Stromal cell of bone marrow (primary cell): ENCODE results near the gene TCP11.
"Not testable (repeated sequence)": the region's sequence is repeated elsewhere in the genome, so short reads cannot be mapped to it uniquely, and the experiment has no call there.

Source experiments
- DNase-seq: peaks from one replicate; pipeline ENCODE4 v3.0.0-alpha.2; 2012; ENCODE audit warnings: low read depth

Gene TCP11

GRCh38 chr6:35146453-35146852 lies 5.3 kb upstream of the TCP11 start:
- DNase-seq, result no peak

GRCh38 chr6:35145757-35146156 lies 4.6 kb upstream of the TCP11 start:
- DNase-seq, result no peak

GRCh38 chr6:35142588-35143569 lies 1.7 kb upstream of the TCP11 start:
- DNase-seq, result no peak

GRCh38 chr6:35140639-35141006 lies 516 bp downstream of the TCP11 start:
- no peak for DNase-seq

GRCh38 chr6:35139924-35140638 lies 1.1 kb downstream of the TCP11 start:
- no peak for DNase-seq

GRCh38 chr6:35139470-35139869 lies 1.7 kb downstream of the TCP11 start:
- no peak for DNase-seq

- DNase-seq, result not testable (repeated sequence)
These were observed 2.9 kb downstream of the TCP11 start for GRCh38 chr6:35138191-35138590.

- DNase-seq, result no peak
These were observed 5.0 kb downstream of the TCP11 start for GRCh38 chr6:35136185-35136584.

GRCh38 chr6:35128496-35128895 lies 12.6 kb downstream of the TCP11 start:
- no peak for DNase-seq

- DNase-seq, result no peak
These were observed 13.1 kb downstream of the TCP11 start for GRCh38 chr6:35128042-35128441.

- DNase-seq, result no peak
These were observed 16.8 kb downstream of the TCP11 start for GRCh38 chr6:35124356-35124755.

- DNase-seq, result no peak
These were observed 20.4 kb downstream of the TCP11 start for GRCh38 chr6:35120746-35121145.

GRCh38 chr6:35108309-35108885 lies 32.7 kb downstream of the TCP11 start:
- no peak for DNase-seq

- DNase-seq, result not testable (repeated sequence)
These were observed 33.4 kb downstream of the TCP11 start for GRCh38 chr6:35107761-35108160.

GRCh38 chr6:35107208-35107607 lies 33.9 kb downstream of the TCP11 start:
- not testable (repeated sequence) for DNase-seq

- DNase-seq, result not testable (repeated sequence)
These were observed 35.1 kb downstream of the TCP11 start for GRCh38 chr6:35106061-35106460.

GRCh38 chr6:35105078-35105477 lies 36.1 kb downstream of the TCP11 start:
- DNase-seq, result no peak

- no peak for DNase-seq
These were observed 42.0 kb downstream of the TCP11 start for GRCh38 chr6:35099116-35099515.

- peak; percentile 57 for DNase-seq
These were observed 44.8 kb downstream of the TCP11 start for GRCh38 chr6:35096129-35096862.

- no peak for DNase-seq
These were observed 47.0 kb downstream of the TCP11 start for GRCh38 chr6:35094183-35094582.

- no peak for DNase-seq
These were observed 47.4 kb downstream of the TCP11 start for GRCh38 chr6:35093783-35094182.

GRCh38 chr6:35093118-35093445 lies 48.1 kb downstream of the TCP11 start:
- DNase-seq, result no peak
